ENCODE results near the gene CAPN6. TPM values are rescaled to one million over a fixed set of nuclear protein-coding genes. Genes with fewer than 3 reads are reported as not detected.

The CAPN6 gene
- total RNA-seq, 3 donors from 2014 or later: not detected

GRCh38 chrX:111259559-111259958 is 10.7 kb downstream of the CAPN6 start:
- Mint-ChIP-seq H3K36me3 (ENCODE audit: insufficient read depth) (no peaks in the 10 kb centered on the region), H3K27me3 (ENCODE audit: low read depth) (no peaks in the 10 kb centered on the region), H3K9me3 (no peaks in the 10 kb centered on the region), H3K4me1 (ENCODE audit: low read depth) (no peaks in the 10 kb centered on the region), H3K4me3 (no peak overlapping the region)
- DNase-seq (no peak), ATAC-seq (no peak)

- Mint-ChIP-seq H3K4me1 (ENCODE audit: low read depth) (no peaks in the 10 kb centered on the region), H3K27me3 (ENCODE audit: low read depth) (no peaks in the 10 kb centered on the region), H3K36me3 (ENCODE audit: insufficient read depth) (no peaks in the 10 kb centered on the region), H3K4me3 (no peak overlapping the region), H3K9me3 (no peaks in the 10 kb centered on the region)
- ATAC-seq: no peak
- no peak for DNase-seq
Measured at GRCh38 chrX:111257733-111258132, 12.6 kb downstream of the CAPN6 start.

GRCh38 chrX:111254896-111255693 is 15.2 kb downstream of the CAPN6 start:
- no peak overlapping the region for H3K4me3 Mint-ChIP-seq
- H3K9me3 Mint-ChIP-seq: no peaks in the 10 kb centered on the region
- no peaks in the 10 kb centered on the region for H3K36me3 Mint-ChIP-seq (ENCODE audit: insufficient read depth)
- H3K4me1 Mint-ChIP-seq (ENCODE audit: low read depth): no peaks in the 10 kb centered on the region
- ATAC-seq: no peak
- peaks cover 5% of the 10 kb centered on the region for H3K27me3 Mint-ChIP-seq (ENCODE audit: low read depth)
- DNase-seq: no peak

- no peak for ATAC-seq
- no peak for DNase-seq
- H3K4me1 Mint-ChIP-seq (ENCODE audit: low read depth): no peaks in the 10 kb centered on the region
- H3K27me3 Mint-ChIP-seq (ENCODE audit: low read depth): peaks cover 3% of the 10 kb centered on the region
- H3K36me3 Mint-ChIP-seq (ENCODE audit: insufficient read depth): no peaks in the 10 kb centered on the region
- H3K4me3 Mint-ChIP-seq: no peak overlapping the region
- no peaks in the 10 kb centered on the region for H3K9me3 Mint-ChIP-seq
Measured at GRCh38 chrX:111244235-111244750, 26.0 kb downstream of the CAPN6 start.

- Mint-ChIP-seq H3K27me3 (ENCODE audit: low read depth) (peaks cover 3% of the 10 kb centered on the region), H3K4me3 (no peak overlapping the region), H3K36me3 (ENCODE audit: insufficient read depth) (no peaks in the 10 kb centered on the region), H3K4me1 (ENCODE audit: low read depth) (no peaks in the 10 kb centered on the region), H3K9me3 (no peaks in the 10 kb centered on the region)
- ATAC-seq (no peak), DNase-seq (no peak)
Measured at GRCh38 chrX:111216293-111216801, 53.9 kb downstream of the CAPN6 start.

GRCh38 chrX:111207851-111208250 is 62.4 kb downstream of the CAPN6 start:
- H3K4me3 Mint-ChIP-seq: no peak overlapping the region
- H3K9me3 Mint-ChIP-seq: no peaks in the 10 kb centered on the region
- H3K27me3 Mint-ChIP-seq (ENCODE audit: low read depth): peaks cover 4% of the 10 kb centered on the region
- ATAC-seq (no peak), DNase-seq (no peak)
- H3K36me3 Mint-ChIP-seq (ENCODE audit: insufficient read depth): no peaks in the 10 kb centered on the region
- H3K4me1 Mint-ChIP-seq (ENCODE audit: low read depth): no peaks in the 10 kb centered on the region

GRCh38 chrX:111200327-111200726 is 70.0 kb downstream of the CAPN6 start:
- H3K4me3 Mint-ChIP-seq: no peak overlapping the region
- no peaks in the 10 kb centered on the region for H3K36me3 Mint-ChIP-seq (ENCODE audit: insufficient read depth)
- no peak for ATAC-seq
- no peaks in the 10 kb centered on the region for H3K4me1 Mint-ChIP-seq (ENCODE audit: low read depth)
- H3K9me3 Mint-ChIP-seq: no peaks in the 10 kb centered on the region
- H3K27me3 Mint-ChIP-seq (ENCODE audit: low read depth): no peaks in the 10 kb centered on the region
- no peak for DNase-seq

- ATAC-seq (no peak), DNase-seq (no peak)
- Mint-ChIP-seq H3K27me3 (ENCODE audit: low read depth) (no peaks in the 10 kb centered on the region), H3K4me1 (ENCODE audit: low read depth) (no peaks in the 10 kb centered on the region), H3K4me3 (no peak overlapping the region), H3K36me3 (ENCODE audit: insufficient read depth) (no peaks in the 10 kb centered on the region), H3K9me3 (no peaks in the 10 kb centered on the region)
Measured at GRCh38 chrX:111199505-111199904, 70.8 kb downstream of the CAPN6 start.

Other genes with a start within 250 kb of the CAPN6 start
- under 1 TPM; 0.13 to 0.63 (median 0.30) TPM for gene PAK3, start 174.3 kb downstream of the CAPN6 start, total RNA-seq
- gene DCX, start 141.7 kb upstream of the CAPN6 start, total RNA-seq: not detected
- not detected for gene SERTM2, start 241.2 kb upstream of the CAPN6 start, total RNA-seq